Activated T-cell treated with anti-CD3 and anti-CD28 coated beads, Interleukin-2, amount 50 U/mL, for 24 hours (primary cell): ENCODE measurements around the gene LRPAP1.

ENCODE experiments used
- DNase-seq: peaks from one replicate; pipeline ENCODE4 v3.0.0-alpha.2; 2020
- H3K27ac Mint-ChIP-seq: 2 replicates; pipeline ENCODE4 v1.8.0; 2020; ENCODE audit warnings: mild to moderate bottlenecking, mixed read lengths
- H3K27me3 Mint-ChIP-seq: 2 replicates; pipeline ENCODE4 v1.8.0; 2020; ENCODE audit warnings: mixed read lengths
- H3K36me3 Mint-ChIP-seq: 2 replicates; pipeline ENCODE4 v1.8.0; 2020; ENCODE audit warnings: low read depth, mixed read lengths
- H3K4me1 Mint-ChIP-seq: 2 replicates; pipeline ENCODE4 v1.8.0; 2020; ENCODE audit warnings: low read depth, mixed read lengths
- H3K4me3 Mint-ChIP-seq: 2 replicates; pipeline ENCODE4 v1.8.0; 2020; ENCODE audit warnings: mild to moderate bottlenecking, moderate library complexity, mixed read lengths
- H3K9me3 Mint-ChIP-seq: 2 replicates; pipeline ENCODE4 v1.8.0; 2020; ENCODE audit warnings: mixed read lengths

Gene LRPAP1

GRCh38 chr4:3530663-3531254 lies 1.5 kb downstream of the LRPAP1 start:
- Mint-ChIP-seq H3K27ac (peak overlapping the region; percentile 52), H3K4me1 (peaks cover 44% of the 10 kb centered on the region), H3K9me3 (no peaks in the 10 kb centered on the region), H3K27me3 (peaks cover 6% of the 10 kb centered on the region), H3K36me3 (peaks cover 48% of the 10 kb centered on the region), H3K4me3 (peak overlapping the region; percentile 100)
- no peak for DNase-seq

- no peaks in the 10 kb centered on the region for H3K9me3 Mint-ChIP-seq
- H3K36me3 Mint-ChIP-seq = peaks cover 54% of the 10 kb centered on the region
- peaks cover under 1% of the 10 kb centered on the region for H3K27me3 Mint-ChIP-seq
- H3K4me1 Mint-ChIP-seq = peaks cover 44% of the 10 kb centered on the region
- peak overlapping the region; percentile 100 for H3K4me3 Mint-ChIP-seq
- DNase-seq = no peak
- H3K27ac Mint-ChIP-seq = peak overlapping the region; percentile 38
Measured at GRCh38 chr4:3530051-3530450, 2.2 kb downstream of the LRPAP1 start.

GRCh38 chr4:3529363-3529762 lies 2.9 kb downstream of the LRPAP1 start:
- Mint-ChIP-seq H3K4me3 (no peak overlapping the region), H3K27me3 (no peaks in the 10 kb centered on the region), H3K4me1 (peaks cover 44% of the 10 kb centered on the region), H3K36me3 (peaks cover 60% of the 10 kb centered on the region), H3K9me3 (no peaks in the 10 kb centered on the region), H3K27ac (no peak overlapping the region)
- no peak for DNase-seq

- Mint-ChIP-seq H3K4me1 (peaks cover 43% of the 10 kb centered on the region), H3K4me3 (no peak overlapping the region), H3K27ac (peak overlapping the region; percentile 37), H3K36me3 (peaks cover 70% of the 10 kb centered on the region), H3K27me3 (no peaks in the 10 kb centered on the region), H3K9me3 (no peaks in the 10 kb centered on the region)
- DNase-seq = no peak
Measured at GRCh38 chr4:3527914-3528876, 4.0 kb downstream of the LRPAP1 start.

GRCh38 chr4:3527101-3527913 lies 4.9 kb downstream of the LRPAP1 start:
- Mint-ChIP-seq H3K4me3 (no peak overlapping the region), H3K36me3 (peaks cover 77% of the 10 kb centered on the region), H3K27me3 (no peaks in the 10 kb centered on the region), H3K4me1 (peaks cover 40% of the 10 kb centered on the region), H3K9me3 (no peaks in the 10 kb centered on the region), H3K27ac (no peak overlapping the region)
- DNase-seq = no peak

GRCh38 chr4:3526456-3526855 lies 5.8 kb downstream of the LRPAP1 start:
- Mint-ChIP-seq H3K4me3 (no peak overlapping the region), H3K36me3 (peaks cover 79% of the 10 kb centered on the region), H3K9me3 (no peaks in the 10 kb centered on the region)

GRCh38 chr4:3525532-3526430 lies 6.4 kb downstream of the LRPAP1 start:
- no peak for DNase-seq
- peaks cover 82% of the 10 kb centered on the region for H3K36me3 Mint-ChIP-seq
- H3K9me3 Mint-ChIP-seq = no peaks in the 10 kb centered on the region
- H3K27ac Mint-ChIP-seq = no peak overlapping the region
- peaks cover 31% of the 10 kb centered on the region for H3K4me1 Mint-ChIP-seq
- no peaks in the 10 kb centered on the region for H3K27me3 Mint-ChIP-seq
- H3K4me3 Mint-ChIP-seq = no peak overlapping the region

More at GRCh38 chr4:3526456-3526855, 5.8 kb downstream of the LRPAP1 start:
- peak overlapping the region; percentile 68 for H3K27ac Mint-ChIP-seq
- no peak for DNase-seq
- no peaks in the 10 kb centered on the region for H3K27me3 Mint-ChIP-seq
- peaks cover 37% of the 10 kb centered on the region for H3K4me1 Mint-ChIP-seq

GRCh38 chr4:3524920-3525319 lies 7.3 kb downstream of the LRPAP1 start:
- Mint-ChIP-seq H3K9me3 (no peaks in the 10 kb centered on the region), H3K4me3 (no peak overlapping the region), H3K27ac (no peak overlapping the region), H3K36me3 (peaks cover 87% of the 10 kb centered on the region), H3K27me3 (no peaks in the 10 kb centered on the region), H3K4me1 (peaks cover 23% of the 10 kb centered on the region)
- DNase-seq = no peak

GRCh38 chr4:3524349-3524748 lies 7.9 kb downstream of the LRPAP1 start:
- Mint-ChIP-seq H3K27me3 (no peaks in the 10 kb centered on the region), H3K36me3 (peaks cover 87% of the 10 kb centered on the region), H3K9me3 (no peaks in the 10 kb centered on the region), H3K4me1 (peaks cover 18% of the 10 kb centered on the region), H3K4me3 (no peak overlapping the region), H3K27ac (no peak overlapping the region)
- DNase-seq = no peak

- peaks cover 87% of the 10 kb centered on the region for H3K36me3 Mint-ChIP-seq
- H3K27ac Mint-ChIP-seq = no peak overlapping the region
- no peak overlapping the region for H3K4me3 Mint-ChIP-seq
- H3K9me3 Mint-ChIP-seq = no peaks in the 10 kb centered on the region
- H3K4me1 Mint-ChIP-seq = peaks cover 16% of the 10 kb centered on the region
- H3K27me3 Mint-ChIP-seq = no peaks in the 10 kb centered on the region
- no peak for DNase-seq
Measured at GRCh38 chr4:3523628-3524221, 8.5 kb downstream of the LRPAP1 start.

GRCh38 chr4:3523146-3523627 lies 9.0 kb downstream of the LRPAP1 start:
- peaks cover 13% of the 10 kb centered on the region for H3K4me1 Mint-ChIP-seq
- no peak overlapping the region for H3K27ac Mint-ChIP-seq
- H3K36me3 Mint-ChIP-seq = peaks cover 83% of the 10 kb centered on the region

GRCh38 chr4:3522651-3523050 lies 9.6 kb downstream of the LRPAP1 start:
- H3K9me3 Mint-ChIP-seq = no peaks in the 10 kb centered on the region
- H3K36me3 Mint-ChIP-seq = peaks cover 84% of the 10 kb centered on the region
- no peak overlapping the region for H3K27ac Mint-ChIP-seq
- no peak overlapping the region for H3K4me3 Mint-ChIP-seq
- no peak for DNase-seq
- H3K4me1 Mint-ChIP-seq = peaks cover 7% of the 10 kb centered on the region
- H3K27me3 Mint-ChIP-seq = no peaks in the 10 kb centered on the region

More at GRCh38 chr4:3523146-3523627, 9.0 kb downstream of the LRPAP1 start:
- Mint-ChIP-seq H3K4me3 (no peak overlapping the region), H3K9me3 (no peaks in the 10 kb centered on the region), H3K27me3 (no peaks in the 10 kb centered on the region)
- no peak for DNase-seq

- no peak for DNase-seq
- Mint-ChIP-seq H3K4me1 (peaks cover 4% of the 10 kb centered on the region), H3K4me3 (no peak overlapping the region), H3K36me3 (peaks cover 85% of the 10 kb centered on the region), H3K27ac (no peak overlapping the region), H3K27me3 (no peaks in the 10 kb centered on the region), H3K9me3 (no peaks in the 10 kb centered on the region)
Measured at GRCh38 chr4:3522326-3522640, 9.9 kb downstream of the LRPAP1 start.
